NCI-H1436 treated with DMSO at 0.1 percent for 48 hours (cell line): Measurements from ENCODE around the gene GRK6.

Experiments
- DNase-seq: peaks from one replicate; lab custom pipeline; 2025; lab: John Stamatoyannopoulos, UW

The GRK6 gene

DNA sequence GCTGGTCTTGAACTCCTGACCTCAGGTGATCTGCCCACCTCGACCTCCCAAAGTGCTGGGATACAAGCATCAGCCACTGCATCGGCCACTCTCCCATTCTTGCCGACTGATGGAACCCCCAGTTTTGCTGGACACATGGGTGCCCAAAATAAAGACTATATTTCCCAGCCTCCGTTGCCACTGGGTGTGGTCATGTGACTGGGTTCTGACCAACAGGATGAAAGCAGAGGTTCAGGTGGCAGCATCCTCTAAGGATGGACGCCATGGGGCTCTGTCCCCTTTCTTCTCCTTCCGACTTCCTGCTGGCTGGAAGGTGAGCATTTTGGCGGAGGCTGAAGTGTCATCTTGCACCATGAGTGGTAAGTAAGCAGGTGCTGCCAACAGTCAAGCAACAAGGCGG lies 60.7 kb downstream of the GRK6 start:
- no peak for DNase-seq

DNA sequence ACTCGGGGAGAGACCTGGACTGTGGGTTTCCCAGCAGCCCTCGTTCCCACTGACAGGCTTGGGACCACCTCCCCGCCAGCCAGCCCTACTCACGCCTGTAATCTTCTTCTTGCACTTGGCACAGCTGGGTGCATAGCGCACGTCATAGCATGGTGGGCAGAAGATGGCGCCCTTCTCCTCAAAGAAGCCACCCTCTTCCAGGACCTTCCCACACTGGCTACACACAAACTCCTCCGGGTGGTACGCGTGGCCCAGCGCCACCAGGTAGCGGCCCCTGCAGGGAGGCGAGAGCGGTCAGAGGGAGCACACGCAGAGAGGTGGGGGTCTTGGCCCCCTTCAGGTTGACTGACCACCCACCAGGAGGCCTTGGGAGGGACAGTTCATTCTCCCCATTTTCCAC lies 61.5 kb downstream of the GRK6 start:
- DNase-seq, result no peak

DNA sequence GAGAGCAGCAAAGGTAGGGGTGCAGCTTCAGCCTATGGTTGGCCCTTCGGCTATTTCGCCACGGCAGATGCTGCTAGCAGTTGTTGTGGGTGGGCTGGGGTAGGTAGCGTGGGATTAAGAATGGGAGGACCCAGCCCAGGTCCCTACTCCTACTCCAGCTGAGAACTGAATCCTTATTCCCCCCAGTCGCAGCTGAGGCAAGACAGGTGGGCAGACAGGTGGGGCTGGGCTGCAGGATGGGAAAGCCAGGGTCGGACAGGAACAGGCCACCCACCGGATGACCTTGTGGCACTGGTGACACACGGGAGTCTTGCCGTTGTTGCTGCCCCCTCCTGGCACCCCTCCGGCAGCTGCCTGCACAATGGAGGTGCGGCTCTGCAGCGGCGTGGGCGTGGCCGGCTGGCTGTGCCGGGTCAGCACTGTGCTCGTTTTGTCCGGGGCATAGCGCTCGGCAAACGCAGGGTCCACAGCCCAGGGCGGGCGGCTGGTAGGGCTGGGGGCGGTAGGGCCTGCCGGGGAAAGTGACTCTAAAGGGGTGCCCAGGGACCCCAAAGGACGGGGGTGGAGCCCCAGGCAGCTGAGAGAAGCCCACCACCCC lies 62.7 kb downstream of the GRK6 start:
- DNase-seq, result no peak

DNA sequence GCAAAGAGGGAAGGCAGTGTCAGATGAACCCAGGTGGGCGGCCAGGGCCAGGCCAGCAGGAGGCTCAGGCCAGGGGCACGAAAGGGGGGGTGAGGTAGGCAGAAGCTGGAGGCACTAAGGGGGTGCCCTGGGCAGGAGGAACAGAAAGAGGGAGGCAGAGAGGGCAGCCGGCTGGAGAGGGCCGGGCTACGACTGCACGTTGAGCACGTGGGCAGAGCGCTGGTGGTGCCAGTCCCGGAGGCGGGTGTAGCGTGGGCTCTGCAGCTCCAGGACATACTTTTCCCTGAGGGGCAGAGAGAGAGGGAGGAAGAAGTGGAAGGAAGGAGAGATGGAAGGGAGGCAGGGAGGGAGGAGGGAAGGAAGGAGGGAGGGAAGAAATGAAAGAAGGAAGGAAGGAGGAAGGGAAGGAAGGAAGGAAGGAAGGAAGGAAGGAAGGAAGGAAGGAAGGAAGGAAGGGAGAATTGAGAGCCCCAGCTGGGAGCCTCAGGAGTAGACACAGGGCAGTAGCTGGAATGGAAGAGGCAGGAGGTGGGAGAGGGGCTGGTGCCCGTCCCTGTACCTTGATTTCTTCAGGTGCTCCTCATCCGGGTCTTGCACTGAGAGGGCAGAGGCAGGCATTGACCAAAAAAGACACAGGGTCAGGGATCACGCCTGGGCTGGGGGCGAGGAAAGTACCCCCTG lies 64.0 kb downstream of the GRK6 start:
- DNase-seq, result no peak

DNA sequence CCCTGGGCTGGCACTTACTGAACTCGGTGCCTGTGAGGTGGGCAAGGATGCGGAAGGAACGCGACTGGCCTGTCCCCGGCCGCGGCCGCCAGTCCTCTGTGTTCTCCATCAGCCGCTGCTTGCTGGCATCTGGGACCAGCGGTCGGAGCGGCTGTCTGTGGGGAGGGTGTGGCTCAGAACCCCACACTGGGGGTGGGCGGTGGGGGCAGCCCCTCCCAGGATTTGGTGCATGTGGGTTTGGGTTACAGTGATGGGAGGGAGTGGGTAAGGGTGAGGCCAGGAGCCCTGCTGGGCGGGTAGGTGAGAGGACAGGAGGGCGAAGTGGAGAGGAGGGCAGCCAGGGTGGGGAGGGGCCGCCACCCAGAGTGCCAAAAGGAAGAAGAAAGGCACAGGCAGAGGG lies 64.5 kb downstream of the GRK6 start:
- no peak for DNase-seq

DNA sequence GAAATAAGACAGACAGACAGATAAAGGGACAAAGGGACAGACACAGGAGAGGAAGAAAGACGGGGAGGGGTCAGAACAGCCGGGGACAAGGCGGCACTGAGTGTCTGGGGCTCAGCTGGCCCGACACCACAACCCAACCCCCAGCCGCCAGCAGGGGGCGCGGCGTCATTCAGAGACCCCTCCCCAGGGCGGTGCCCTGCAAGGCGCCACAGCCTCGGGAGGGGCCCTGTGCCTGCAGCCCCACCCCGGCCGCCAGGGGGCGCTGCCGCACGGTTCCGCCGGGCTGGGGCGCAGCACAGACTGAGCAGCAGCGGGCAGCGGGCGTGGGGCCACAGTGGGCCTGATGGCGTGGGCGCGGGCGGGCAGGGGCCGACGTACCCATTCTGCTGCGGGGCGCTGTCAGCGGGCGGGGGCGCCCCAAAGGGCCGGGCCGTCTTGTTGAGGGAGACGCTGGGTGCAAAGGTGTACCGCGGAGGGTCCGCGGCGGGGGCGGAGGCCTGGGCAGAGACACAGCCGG lies 65.0 kb downstream of the GRK6 start:
- no peak for DNase-seq

DNA sequence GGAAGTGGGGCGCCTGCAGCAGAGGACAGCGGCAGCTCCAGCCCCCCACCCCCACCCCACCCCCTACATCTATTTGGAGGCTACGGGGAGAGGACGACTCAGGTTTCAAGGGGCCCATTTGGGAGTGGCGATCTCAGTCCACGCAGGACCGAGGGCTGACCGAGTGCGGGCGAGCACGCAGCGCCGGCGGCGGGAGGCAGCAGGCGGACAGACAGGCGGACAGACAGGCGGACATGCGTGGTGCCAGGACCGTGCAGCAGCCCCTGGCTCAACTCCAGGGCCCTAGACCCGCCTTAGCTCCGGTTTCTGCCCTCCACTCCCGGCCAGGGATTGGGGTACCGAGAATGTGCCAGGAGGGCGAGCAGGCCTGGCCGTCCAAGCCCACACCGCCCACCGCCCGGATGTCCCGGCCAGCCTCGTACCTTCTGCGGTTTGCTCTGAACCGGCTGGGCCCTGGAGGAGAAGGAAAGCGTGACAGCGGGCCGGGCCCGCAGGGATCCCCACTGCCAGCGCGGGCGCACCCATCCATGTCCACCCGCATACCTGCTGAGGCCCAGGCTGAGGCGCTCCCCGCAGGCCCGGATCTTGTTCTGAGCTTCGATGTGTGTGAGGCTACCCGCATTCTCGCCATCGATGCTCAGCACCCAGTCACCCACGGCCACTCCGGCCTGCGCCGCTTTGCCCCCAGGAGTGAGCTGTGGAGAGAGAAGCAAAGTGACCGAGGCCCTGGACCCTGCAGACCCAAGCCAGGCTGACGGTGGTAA lies 65.7 kb downstream of the GRK6 start:
- no peak for DNase-seq
